ENCODE data around the gene SAC3D1. TPM values are rescaled to one million over a fixed set of nuclear protein-coding genes. Genes with fewer than 3 reads are reported as not detected.

Gene SAC3D1
- polyA plus RNA-seq, 1 experiment = 4.5 TPM

DNA sequence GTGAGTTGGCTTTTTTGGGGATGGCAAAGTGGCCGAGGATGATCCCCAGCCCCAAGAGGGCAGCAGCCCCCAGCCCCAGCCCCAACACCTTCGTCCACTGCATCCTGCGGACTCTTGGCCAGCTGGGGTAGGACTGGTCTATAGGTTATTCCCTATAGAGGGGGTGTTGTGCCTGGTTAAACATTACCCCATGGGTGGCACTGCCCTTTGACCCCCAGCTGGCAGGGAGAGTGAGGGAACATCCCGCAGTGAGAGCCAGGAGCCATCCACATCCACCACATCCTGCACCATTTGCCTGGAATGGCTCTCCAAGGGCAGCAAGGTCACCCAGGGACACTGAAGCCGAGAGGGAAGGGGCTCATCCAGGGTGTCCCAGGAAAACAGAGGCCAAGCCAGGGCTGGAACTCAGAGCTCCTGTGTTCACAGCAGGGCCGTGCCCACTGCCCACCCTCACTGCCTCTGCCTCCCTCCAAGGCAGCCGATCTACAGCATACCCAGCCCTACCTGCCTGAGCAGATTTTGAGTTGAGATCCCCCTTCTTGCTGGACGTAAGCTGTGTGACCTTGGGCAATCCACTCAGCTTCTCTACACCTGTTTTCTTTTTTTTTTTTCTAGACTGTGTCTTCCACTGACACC is 17.5 kb downstream of the SAC3D1 start, which contains the start of gene NAALADL1:
NAALADL1 (minus strand) TSS at position 135 of the 636 bp plus-strand sequence; CDS start at position 103, 32 bp downstream.
- peaks cover 7% of the 10 kb centered on the region for H3K27me3 ChIP-seq (ENCODE audit: control insufficient read depth, insufficient read depth, low read length)
- H3K9me3 ChIP-seq (ENCODE audit: control insufficient read depth, insufficient read depth, low read length) = no peaks in the 10 kb centered on the region; the same call in 1 of the 2 replicates
- TF ChIP-seq CTCF (IDR thresholded peaks at IDR 0.05; ENCODE audit: low read depth, low read length) = no peak
- H3K4me3 ChIP-seq (ENCODE audit: low read depth, low read length) = no peak within 1 kb of the TSS
- DNase-seq (ENCODE audit: low read depth, low spot score) = no peak
- H3K27ac ChIP-seq (ENCODE audit: low read depth, low read length) = no peak within 1 kb of the TSS
- POLR2A ChIA-PET = no interaction called here
- CTCF ChIA-PET = interaction anchor here (0.7 kb wide), 1 partner anchor 19 kb away, joined by 3 read pairs; no protein-coding TSS in a partner anchor

DNA sequence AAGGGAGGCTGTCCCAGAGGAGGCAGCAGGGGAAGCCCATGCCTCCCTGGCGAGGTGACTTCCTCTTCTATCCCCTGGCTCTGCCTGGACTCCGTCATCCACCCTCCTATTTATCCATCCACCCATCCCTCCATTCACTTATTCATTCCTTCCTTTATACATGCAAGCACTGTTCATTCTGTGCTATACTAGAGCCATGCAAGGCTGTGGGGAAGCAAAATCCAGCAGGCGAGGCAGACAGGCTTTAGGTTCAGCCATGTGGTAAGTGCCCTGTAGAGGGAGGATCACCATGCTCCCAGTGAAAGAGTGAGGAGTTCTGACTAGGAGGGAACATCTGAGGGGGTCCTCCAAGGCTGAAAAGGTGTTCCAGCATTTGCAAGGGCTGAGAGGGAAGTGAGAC is 18.5 kb downstream of the SAC3D1 start:
- Histone ChIP-seq H3K27ac (ENCODE audit: low read depth, low read length) (no peak overlapping the region), H3K4me3 (ENCODE audit: low read depth, low read length) (no peak overlapping the region), H3K9me3 (ENCODE audit: control insufficient read depth, insufficient read depth, low read length) (no peaks in the 10 kb centered on the region; the same call in 1 of the 2 replicates), H3K27me3 (ENCODE audit: control insufficient read depth, insufficient read depth, low read length) (peaks cover 6% of the 10 kb centered on the region)
- CTCF ChIA-PET = no interaction called here
- DNase-seq (ENCODE audit: low read depth, low spot score) = no peak
- POLR2A ChIA-PET = no interaction called here
- no peak for TF ChIP-seq CTCF (IDR thresholded peaks at IDR 0.05; ENCODE audit: low read depth, low read length)

- DNase-seq (ENCODE audit: low read depth, low spot score) = no peak
- no peak overlapping the region for H3K4me3 ChIP-seq (ENCODE audit: low read depth, low read length)
- H3K27ac ChIP-seq (ENCODE audit: low read depth, low read length) = no peak overlapping the region
- no peaks in the 10 kb centered on the region; the same call in 1 of the 2 replicates for H3K9me3 ChIP-seq (ENCODE audit: control insufficient read depth, insufficient read depth, low read length)
- POLR2A ChIA-PET = no interaction called here
- CTCF ChIA-PET = no interaction called here
- TF ChIP-seq CTCF (IDR thresholded peaks at IDR 0.05; ENCODE audit: low read depth, low read length) = no peak
- H3K27me3 ChIP-seq (ENCODE audit: control insufficient read depth, insufficient read depth, low read length) = peaks cover 2% of the 10 kb centered on the region
Observed at GRCh38 chr11:65059959-65060824, 19.2 kb downstream of the SAC3D1 start.

- DNase-seq (ENCODE audit: low read depth, low spot score) = no peak
- POLR2A ChIA-PET = no interaction called here
- CTCF ChIA-PET = no interaction called here
- Histone ChIP-seq H3K4me3 (ENCODE audit: low read depth, low read length) (no peak overlapping the region), H3K27ac (ENCODE audit: low read depth, low read length) (no peak overlapping the region), H3K9me3 (ENCODE audit: control insufficient read depth, insufficient read depth, low read length) (no peaks in the 10 kb centered on the region; the same call in 1 of the 2 replicates), H3K27me3 (ENCODE audit: control insufficient read depth, insufficient read depth, low read length) (peaks cover 2% of the 10 kb centered on the region)
- TF ChIP-seq CTCF (IDR thresholded peaks at IDR 0.05; ENCODE audit: low read depth, low read length) = peak; percentile 34
Observed at GRCh38 chr11:65060913-65061408, 20.0 kb downstream of the SAC3D1 start.

GRCh38 chr11:65063532-65063931 is 22.5 kb downstream of the SAC3D1 start:
- TF ChIP-seq CTCF (IDR thresholded peaks at IDR 0.05; ENCODE audit: low read depth, low read length) = no peak
- Histone ChIP-seq H3K27me3 (ENCODE audit: control insufficient read depth, insufficient read depth, low read length) (peaks cover 2% of the 10 kb centered on the region), H3K4me3 (ENCODE audit: low read depth, low read length) (no peak overlapping the region), H3K9me3 (ENCODE audit: control insufficient read depth, insufficient read depth, low read length) (no peaks in the 10 kb centered on the region; the same call in 1 of the 2 replicates), H3K27ac (ENCODE audit: low read depth, low read length) (no peak overlapping the region)
- ChIA-PET CTCF (no interaction called here), POLR2A (no interaction called here)
- DNase-seq (ENCODE audit: low read depth, low spot score) = no peak

Data from AG04450 (cell line).